ENCODE results near the gene PLCB4.

GRCh38 chr20:9496155-9496554 lies 427.3 kb downstream of the PLCB4 start:
- no peak for TF ChIP-seq CTCF (conservative IDR thresholded peaks at IDR 0.05 in 1 of 2, IDR thresholded peaks at IDR 0.05 in 1 of 2; ENCODE audit: extremely low read depth in 1 of 2, insufficient read depth in 1 of 2, low read depth in 1 of 2, low read length in 2 of 2)
- no peak for TF ChIP-seq EZH2 (IDR thresholded peaks at IDR 0.05; ENCODE audit: borderline replicate concordance, low read length)
